ENCODE measurements around the gene CAMTA1.

The CAMTA1 gene

GRCh38 chr1:7516929-7517328 is 731.7 kb downstream of the CAMTA1 start:
- DNase-seq: no peak

DNA sequence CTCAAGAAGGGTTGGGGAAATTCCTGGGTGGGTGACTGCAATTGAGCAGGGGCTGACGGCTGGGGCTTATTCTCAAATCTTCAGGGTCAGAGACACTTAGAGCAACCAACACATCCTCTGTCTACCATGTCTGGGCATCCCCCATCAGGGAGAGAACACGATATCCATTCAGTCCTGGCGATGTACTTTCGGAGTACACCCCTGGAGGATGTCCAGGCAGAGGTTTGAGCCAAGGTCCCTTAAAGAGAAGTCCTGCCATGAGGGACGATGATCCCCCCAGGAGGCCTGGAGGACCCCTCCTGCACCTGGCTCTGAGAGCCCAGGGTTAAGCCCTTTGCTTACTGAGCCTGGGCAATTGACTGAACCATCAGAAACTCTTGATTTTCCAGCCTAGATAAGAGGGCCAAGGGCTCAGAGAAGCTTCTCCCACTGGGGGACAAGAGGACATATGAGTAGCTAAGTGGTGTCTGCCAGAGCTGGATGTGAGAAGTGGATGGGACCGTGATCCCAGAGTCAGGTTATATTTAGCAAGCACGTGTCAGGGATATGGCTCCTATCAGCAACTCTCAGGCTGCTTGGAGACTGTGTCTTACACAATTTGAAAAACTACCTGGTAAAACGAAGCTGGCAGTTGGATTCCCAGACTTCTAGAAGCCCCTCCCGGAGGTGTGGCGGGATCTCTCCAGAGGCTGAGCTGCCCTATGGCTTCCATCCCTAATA is 732.5 kb downstream of the CAMTA1 start:
- no peak for DNase-seq

GRCh38 chr1:7518411-7518810 is 733.2 kb downstream of the CAMTA1 start:
- no peak for DNase-seq

DNA sequence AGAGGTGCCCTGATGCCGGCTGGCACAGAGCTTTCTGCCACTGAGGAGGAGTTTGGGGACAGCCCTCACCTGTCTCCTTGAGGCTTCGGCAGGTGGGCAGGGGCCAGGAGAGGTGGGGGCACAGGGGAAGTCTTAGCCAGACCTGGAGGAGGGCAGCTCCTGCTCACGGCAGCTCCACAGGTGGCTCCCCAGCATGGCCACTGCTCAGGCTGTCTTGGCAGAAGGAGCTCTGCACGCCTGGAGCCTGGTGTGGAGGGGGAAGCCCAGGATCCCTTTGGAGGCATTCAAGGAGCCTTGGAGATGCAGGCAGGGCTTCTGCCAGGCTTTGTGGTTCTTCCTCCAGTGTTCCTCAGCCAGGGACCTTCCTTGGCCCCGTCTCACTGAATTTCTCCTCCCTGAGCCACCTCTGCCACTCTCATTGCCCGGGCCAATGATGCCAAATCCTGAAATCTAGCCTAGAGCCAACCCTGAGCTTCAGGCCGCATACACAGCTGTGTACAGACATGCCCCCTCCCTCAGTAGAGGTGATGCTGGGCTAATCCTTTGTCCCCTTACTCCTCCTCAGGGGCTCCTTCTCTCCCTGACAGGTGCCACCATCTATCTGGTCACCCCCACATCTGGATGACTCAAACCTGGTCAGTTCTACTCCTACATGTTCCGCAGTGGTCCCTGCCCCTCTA is 734.1 kb downstream of the CAMTA1 start:
- DNase-seq: no peak

GRCh38 chr1:7519861-7520395 is 734.7 kb downstream of the CAMTA1 start:
- DNase-seq: no peak

DNA sequence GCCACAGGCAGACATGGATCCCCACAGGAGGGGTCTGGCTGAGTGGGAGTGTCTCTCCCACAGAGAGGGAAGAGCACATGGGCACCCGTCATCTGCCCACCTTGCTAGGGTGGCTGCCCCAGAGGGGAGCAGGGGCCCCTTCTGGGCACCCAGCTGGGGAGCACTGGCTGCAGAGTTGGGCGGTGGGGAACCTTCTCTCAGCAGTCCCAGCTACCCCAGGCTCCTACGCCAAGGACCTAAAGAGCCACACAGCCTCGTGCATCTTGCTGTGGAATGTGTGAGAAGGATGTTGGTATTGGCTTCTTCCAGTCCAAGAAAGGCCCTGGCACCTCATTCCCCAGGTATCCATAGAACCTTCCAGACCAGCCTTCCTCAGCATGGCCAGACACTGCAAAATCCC is 735.2 kb downstream of the CAMTA1 start:
- no peak for DNase-seq

DNA sequence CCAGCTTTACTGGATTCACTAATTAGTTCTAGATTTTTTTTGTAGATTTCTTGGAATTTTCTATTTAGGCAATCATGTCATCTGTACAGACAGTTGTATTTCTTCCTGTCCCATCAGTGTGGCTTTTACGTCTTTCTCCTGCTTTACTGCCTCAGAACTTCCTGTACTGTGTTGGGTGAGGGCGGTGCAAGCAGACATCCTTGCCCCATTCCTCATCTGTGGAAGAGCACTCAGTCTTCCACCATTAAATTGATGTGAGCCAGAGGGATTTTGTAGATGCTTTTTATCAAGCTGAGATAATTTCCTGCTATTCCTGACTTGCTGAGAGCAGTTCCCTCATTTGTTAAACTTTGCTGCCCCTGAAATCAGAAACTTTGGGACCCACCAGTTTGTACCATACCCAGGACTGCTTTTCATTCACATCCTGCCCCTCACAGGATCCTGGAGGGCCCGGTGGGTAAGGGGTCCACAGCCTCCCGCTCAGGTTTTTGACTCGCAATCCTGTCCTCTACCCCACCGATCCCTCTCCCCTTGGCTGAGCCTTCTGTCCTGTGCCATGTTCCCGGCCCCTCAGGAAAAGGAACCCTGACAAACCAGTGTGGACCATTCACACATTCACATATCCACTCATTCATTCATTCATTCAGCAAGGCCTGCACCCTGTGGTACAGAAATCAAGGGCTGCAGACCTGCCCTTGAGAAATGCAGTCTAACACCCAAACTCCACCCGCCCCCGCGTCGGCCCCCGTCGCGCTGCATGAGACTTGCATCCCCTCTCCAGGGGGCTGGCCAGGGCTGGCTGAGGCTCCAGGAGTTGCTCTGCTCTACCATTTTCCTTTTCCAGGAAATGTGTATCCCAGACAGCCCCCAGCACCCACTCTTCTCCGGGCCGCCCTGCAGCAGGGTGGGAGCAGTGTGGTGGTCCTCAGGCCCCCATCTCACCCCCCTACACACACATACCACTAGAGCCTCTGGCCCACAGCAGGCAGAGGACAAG is 739.4 kb downstream of the CAMTA1 start:
- DNase-seq: no peak

GRCh38 chr1:7525338-7526063 is 740.2 kb downstream of the CAMTA1 start:
- no peak for DNase-seq

GRCh38 chr1:7526196-7526866 is 741.1 kb downstream of the CAMTA1 start:
- DNase-seq: no peak

GRCh38 chr1:7526867-7527732 is 741.8 kb downstream of the CAMTA1 start:
- DNase-seq: no peak

DNA sequence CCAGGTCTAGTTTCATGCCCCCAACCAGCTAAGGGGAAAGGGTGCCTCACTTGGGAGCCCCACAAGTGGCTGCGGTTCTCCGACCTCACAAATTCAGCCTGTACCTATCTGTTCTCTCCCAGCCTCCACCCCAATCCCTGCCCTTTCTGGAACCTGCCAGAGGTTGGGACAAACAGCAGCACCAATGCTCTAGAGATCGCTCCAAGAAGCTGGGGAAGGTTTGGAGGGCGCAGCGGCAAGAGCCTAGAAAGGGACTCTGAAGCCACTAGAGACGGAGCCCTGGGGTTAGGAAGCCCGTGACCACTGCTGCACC is 742.4 kb downstream of the CAMTA1 start:
- no peak for DNase-seq

- no peak for DNase-seq
These were observed 743.3 kb downstream of the CAMTA1 start for GRCh38 chr1:7528386-7529198.

- no peak for DNase-seq
These were observed 744.7 kb downstream of the CAMTA1 start for GRCh38 chr1:7529917-7530316.

DNA sequence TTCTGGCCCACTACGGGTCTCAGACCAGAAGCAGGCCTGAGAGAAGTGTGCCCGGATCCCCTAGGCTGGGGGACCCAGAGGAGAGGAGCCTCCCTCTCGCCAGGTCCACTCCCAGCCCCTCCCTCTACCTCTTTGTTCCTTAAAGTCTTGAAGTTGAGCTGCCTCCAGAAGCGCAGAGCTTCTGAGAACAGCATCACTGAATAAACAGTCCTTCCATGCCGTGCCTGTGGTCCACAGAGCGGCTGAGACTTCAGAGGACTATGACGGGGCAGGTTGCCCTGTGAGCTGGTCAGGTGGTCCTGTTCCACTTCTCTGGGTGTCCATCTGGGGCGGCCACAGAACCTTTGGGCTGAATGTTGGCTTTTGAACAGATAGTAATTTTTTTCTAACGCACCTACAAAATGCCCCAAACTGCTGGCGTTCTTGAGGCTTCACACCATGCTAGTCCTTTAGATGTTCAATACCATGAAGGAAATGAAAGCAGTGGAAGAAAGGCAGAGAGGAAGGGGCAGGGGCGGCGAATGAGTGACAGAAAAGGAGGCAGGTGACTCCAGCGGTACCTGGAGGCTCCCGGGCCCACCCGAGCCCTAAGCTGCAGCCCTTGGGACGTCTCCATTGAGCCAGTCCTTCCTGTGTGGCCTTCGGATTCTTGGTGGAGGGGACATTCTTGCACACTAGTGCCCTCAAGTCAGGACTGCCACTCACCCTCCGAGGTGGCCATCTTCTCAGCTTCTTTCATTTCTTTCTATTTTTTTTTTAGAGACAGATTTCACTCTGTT is 746.5 kb downstream of the CAMTA1 start:
- no peak for DNase-seq

- no peak for DNase-seq
These were observed 747.8 kb downstream of the CAMTA1 start for GRCh38 chr1:7533006-7533405.

- no peak for DNase-seq
These were observed 749.0 kb downstream of the CAMTA1 start for GRCh38 chr1:7534061-7534825.

- DNase-seq: no peak
These were observed 749.8 kb downstream of the CAMTA1 start for GRCh38 chr1:7535016-7535415.

Data from nucleus accumbens (tissue), 56 donors.